Hepatocyte (in vitro differentiated cells): ENCODE data around the gene TMCC2.

Experiments
- EZH2 ChIP-seq: fragments of 200-600 bp; sonication (generic); IDR thresholded peaks from 2 replicates; pipeline ENCODE4 v1.6.1; 2016; ENCODE audit warnings: antibody characterized with exemption, mild to moderate bottlenecking, borderline replicate concordance
- EZH2phosphoT487 ChIP-seq: fragments of 200-600 bp; sonication (generic); IDR thresholded peaks from one replicate; pipeline ENCODE4 v1.6.1; 2018; ENCODE audit warnings: antibody characterized with exemption, mild to moderate bottlenecking, low read depth, moderate library complexity; ENCODE audit not compliant: unreplicated experiment, severe bottlenecking
- TF ChIP-seq, protein P1 (sequence below): fragments of 200-600 bp; sonication (generic); IDR thresholded peaks from 2 replicates; pipeline ENCODE4 v1.5.1; 2016; ENCODE audit warnings: antibody characterized with exemption, mild to moderate bottlenecking; ENCODE audit not compliant: poor library complexity

DNA sequence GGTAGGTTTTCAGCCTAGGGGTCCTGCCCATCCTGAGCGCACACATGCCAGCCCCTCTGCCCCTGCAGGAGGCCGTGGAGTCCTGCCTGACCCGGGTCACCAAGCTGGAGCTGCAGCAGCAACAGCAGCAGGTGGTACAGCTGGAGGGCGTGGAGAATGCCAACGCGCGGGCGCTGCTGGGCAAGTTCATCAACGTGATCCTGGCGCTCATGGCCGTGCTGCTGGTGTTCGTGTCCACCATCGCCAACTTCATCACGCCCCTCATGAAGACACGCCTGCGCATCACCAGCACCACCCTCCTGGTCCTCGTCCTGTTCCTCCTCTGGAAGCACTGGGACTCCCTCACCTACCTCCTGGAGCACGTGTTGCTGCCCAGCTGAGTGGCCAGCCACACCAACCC, 44.0 kb downstream of the TMCC2 start:
- TF ChIP-seq, protein P1, sequence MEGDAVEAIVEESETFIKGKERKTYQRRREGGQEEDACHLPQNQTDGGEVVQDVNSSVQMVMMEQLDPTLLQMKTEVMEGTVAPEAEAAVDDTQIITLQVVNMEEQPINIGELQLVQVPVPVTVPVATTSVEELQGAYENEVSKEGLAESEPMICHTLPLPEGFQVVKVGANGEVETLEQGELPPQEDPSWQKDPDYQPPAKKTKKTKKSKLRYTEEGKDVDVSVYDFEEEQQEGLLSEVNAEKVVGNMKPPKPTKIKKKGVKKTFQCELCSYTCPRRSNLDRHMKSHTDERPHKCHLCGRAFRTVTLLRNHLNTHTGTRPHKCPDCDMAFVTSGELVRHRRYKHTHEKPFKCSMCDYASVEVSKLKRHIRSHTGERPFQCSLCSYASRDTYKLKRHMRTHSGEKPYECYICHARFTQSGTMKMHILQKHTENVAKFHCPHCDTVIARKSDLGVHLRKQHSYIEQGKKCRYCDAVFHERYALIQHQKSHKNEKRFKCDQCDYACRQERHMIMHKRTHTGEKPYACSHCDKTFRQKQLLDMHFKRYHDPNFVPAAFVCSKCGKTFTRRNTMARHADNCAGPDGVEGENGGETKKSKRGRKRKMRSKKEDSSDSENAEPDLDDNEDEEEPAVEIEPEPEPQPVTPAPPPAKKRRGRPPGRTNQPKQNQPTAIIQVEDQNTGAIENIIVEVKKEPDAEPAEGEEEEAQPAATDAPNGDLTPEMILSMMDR, result no peak
- TF ChIP-seq EZH2phosphoT487 (no peak), EZH2 (no peak)
